GM23338 (cell line): ENCODE data around the gene CFAP97.
A peak's percentile ranks its signal among the peaks of the same experiment; 100 is the strongest.

ENCODE experiments used
- CREB1 ChIP-seq: fragments of 250-450 bp; sonication (Bioruptor Pico); IDR thresholded peaks from 2 replicates; pipeline ENCODE4 v1.5.0; 2020; ENCODE audit warnings: low read depth, mild to moderate bottlenecking, moderate library complexity
- EZH2 ChIP-seq: fragments of 200-600 bp; sonication (generic); IDR thresholded peaks from one replicate; pipeline ENCODE4 v1.8.0; 2017; ENCODE audit warnings: antibody characterized with exemption, mild to moderate bottlenecking, low read depth; ENCODE audit not compliant: unreplicated experiment
- EZH2phosphoT487 ChIP-seq: fragments of 200-600 bp; sonication (generic); IDR thresholded peaks from one replicate; pipeline ENCODE4 v1.8.1; 2018; ENCODE audit warnings: antibody characterized with exemption; ENCODE audit not compliant: unreplicated experiment
- POLR2AphosphoS5 ChIP-seq: IDR thresholded peaks from 2 replicates; pipeline ENCODE4 v1.6.1; 2016; ENCODE audit warnings: antibody characterized with exemption, low read depth
- TF ChIP-seq, protein P1 (sequence below): IDR thresholded peaks from one replicate; pipeline ENCODE4 v1.6.1; 2018; ENCODE audit warnings: antibody characterized with exemption; ENCODE audit not compliant: unreplicated experiment
- TF ChIP-seq, protein P2 (sequence below), 2 experiments: fragments of 200-600 bp in 1 of 2; sonication (generic) in 1 of 2; conservative IDR thresholded peaks; 2 replicates each; pipeline versions ENCODE4 v1.5.1 to v1.6.1; 2016 to 2017; ENCODE audit warnings: antibody characterized with exemption in 2 of 2, low read depth in 2 of 2, mild to moderate bottlenecking in 2 of 2, moderate library complexity in 1 of 2

DNA sequence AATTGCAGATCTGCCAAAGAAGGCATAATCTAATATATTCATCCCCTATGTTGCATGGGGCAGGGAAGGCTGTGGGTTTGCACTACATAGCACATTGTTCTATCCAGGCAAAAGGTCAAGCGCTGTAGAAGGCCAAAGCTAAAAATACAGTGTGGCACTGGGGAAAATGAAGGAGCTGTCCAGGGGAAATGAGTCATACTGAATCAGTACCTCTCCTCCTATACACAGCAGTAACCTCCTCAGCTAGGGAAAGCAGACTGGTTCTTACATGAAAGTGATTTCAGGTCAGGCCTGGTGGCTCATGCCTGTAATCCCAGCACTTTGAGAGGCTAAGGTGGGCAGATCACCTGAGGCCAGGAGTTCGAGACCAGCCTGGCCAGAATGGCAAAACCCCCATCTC is 91.7 kb downstream of the CFAP97 start:
- TF ChIP-seq, protein P1, sequence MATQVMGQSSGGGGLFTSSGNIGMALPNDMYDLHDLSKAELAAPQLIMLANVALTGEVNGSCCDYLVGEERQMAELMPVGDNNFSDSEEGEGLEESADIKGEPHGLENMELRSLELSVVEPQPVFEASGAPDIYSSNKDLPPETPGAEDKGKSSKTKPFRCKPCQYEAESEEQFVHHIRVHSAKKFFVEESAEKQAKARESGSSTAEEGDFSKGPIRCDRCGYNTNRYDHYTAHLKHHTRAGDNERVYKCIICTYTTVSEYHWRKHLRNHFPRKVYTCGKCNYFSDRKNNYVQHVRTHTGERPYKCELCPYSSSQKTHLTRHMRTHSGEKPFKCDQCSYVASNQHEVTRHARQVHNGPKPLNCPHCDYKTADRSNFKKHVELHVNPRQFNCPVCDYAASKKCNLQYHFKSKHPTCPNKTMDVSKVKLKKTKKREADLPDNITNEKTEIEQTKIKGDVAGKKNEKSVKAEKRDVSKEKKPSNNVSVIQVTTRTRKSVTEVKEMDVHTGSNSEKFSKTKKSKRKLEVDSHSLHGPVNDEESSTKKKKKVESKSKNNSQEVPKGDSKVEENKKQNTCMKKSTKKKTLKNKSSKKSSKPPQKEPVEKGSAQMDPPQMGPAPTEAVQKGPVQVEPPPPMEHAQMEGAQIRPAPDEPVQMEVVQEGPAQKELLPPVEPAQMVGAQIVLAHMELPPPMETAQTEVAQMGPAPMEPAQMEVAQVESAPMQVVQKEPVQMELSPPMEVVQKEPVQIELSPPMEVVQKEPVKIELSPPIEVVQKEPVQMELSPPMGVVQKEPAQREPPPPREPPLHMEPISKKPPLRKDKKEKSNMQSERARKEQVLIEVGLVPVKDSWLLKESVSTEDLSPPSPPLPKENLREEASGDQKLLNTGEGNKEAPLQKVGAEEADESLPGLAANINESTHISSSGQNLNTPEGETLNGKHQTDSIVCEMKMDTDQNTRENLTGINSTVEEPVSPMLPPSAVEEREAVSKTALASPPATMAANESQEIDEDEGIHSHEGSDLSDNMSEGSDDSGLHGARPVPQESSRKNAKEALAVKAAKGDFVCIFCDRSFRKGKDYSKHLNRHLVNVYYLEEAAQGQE, result peak; percentile 45
- TF ChIP-seq, protein P2, sequence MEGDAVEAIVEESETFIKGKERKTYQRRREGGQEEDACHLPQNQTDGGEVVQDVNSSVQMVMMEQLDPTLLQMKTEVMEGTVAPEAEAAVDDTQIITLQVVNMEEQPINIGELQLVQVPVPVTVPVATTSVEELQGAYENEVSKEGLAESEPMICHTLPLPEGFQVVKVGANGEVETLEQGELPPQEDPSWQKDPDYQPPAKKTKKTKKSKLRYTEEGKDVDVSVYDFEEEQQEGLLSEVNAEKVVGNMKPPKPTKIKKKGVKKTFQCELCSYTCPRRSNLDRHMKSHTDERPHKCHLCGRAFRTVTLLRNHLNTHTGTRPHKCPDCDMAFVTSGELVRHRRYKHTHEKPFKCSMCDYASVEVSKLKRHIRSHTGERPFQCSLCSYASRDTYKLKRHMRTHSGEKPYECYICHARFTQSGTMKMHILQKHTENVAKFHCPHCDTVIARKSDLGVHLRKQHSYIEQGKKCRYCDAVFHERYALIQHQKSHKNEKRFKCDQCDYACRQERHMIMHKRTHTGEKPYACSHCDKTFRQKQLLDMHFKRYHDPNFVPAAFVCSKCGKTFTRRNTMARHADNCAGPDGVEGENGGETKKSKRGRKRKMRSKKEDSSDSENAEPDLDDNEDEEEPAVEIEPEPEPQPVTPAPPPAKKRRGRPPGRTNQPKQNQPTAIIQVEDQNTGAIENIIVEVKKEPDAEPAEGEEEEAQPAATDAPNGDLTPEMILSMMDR (conservative IDR thresholded peaks at IDR 0.05; ENCODE audit: low read depth in 2 of 2), result no peak
- TF ChIP-seq EZH2phosphoT487 (no peak), EZH2 (no peak), CREB1 (no peak), POLR2AphosphoS5 (no peak)
